ENCODE results near the gene CRTC3. TPM values are rescaled to one million over a fixed set of nuclear protein-coding genes. Genes with fewer than 3 reads are reported as not detected.

CRTC3 gene
- total and polyA plus RNA-seq, 2 of the 13 experiments (the other 11 are each of a cell fraction or from before 2014, with no cell fraction given): 8.4 to 11.8 TPM

DNA sequence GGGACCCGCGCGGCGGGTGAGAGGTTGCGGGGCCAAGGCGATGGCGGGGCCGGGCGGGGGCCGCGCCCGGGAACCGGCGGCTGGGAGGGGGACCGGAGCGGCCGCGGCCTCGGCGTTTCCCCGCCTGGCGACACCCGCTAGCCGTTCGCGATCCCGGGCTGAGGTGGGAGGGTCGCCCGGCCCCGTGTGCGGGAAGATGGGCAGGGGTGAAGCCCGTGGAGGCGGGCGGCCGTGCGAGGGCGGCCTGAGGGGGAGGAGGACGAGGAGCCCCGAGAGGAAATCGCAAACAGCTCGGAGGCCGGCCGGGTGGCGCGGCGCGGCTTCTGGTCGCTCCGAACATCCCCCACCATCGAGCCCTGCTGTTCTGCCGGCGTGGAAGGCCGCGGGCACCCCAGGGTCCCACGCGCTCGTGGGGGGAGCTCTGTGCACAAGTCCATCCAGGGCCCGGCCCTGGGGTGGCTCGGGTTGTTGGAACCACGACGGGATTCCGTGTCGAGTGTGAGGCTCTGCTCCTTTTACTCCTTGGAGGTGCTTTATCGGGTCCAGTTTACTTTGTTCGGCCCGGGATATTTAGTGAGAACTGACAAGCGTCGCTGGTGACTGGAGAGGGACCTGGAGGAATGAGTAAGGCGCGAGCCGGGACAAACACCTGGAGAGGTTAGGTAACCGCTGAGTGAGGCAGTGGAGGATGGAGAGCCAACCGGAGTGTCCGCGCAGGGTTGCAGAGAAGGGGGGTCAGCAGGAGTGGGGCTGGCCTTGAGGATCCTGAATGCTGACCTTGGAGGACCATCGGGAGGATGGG is 728 bp downstream of the CRTC3 start (continued):
- peak; percentile 96 for TF ChIP-seq ZSCAN25 (CRISPR knock-in tag; IDR thresholded peaks at IDR 0.05)
- no peak for TF ChIP-seq AHR (CRISPR knock-in tag; IDR thresholded peaks at IDR 0.05)
- no peak for TF ChIP-seq ATF7 (IDR thresholded peaks at IDR 0.05)
- no peak for TF ChIP-seq ATF7 (CRISPR knock-in tag; IDR thresholded peaks at IDR 0.05)
- no peak for TF ChIP-seq FOXA3 (CRISPR knock-in tag; IDR thresholded peaks at IDR 0.05)
- 0 out of 2 replicates have a peak, but pooled peaks have one; percentile 8 for TF ChIP-seq ZNF142 (CRISPR knock-in tag; IDR thresholded peaks at IDR 0.05)
- TF ChIP-seq MYNN (CRISPR knock-in tag; IDR thresholded peaks at IDR 0.05; ENCODE audit: low read depth): no peak
- no peak for TF ChIP-seq ZNF543 (CRISPR knock-in tag; IDR thresholded peaks at IDR 0.05)
- no peak for TF ChIP-seq ZMAT5 (CRISPR knock-in tag; IDR thresholded peaks at IDR 0.05; ENCODE audit: borderline replicate concordance, low read depth)
- no peak for TF ChIP-seq MTA3 (CRISPR knock-in tag; IDR thresholded peaks at IDR 0.05)
- TF ChIP-seq ZC3H13 (CRISPR knock-in tag; IDR thresholded peaks at IDR 0.05): no peak
- no peak for TF ChIP-seq SMC3 (IDR thresholded peaks at IDR 0.05; ENCODE audit: low read length)
- no peak for TF ChIP-seq ZC3H4 (CRISPR knock-in tag; IDR thresholded peaks at IDR 0.05; ENCODE audit: borderline replicate concordance)
- TF ChIP-seq ZBTB7B (CRISPR knock-in tag; IDR thresholded peaks at IDR 0.05): peak; percentile 44; the same call in 1 of the 2 replicates
- no peak for TF ChIP-seq POLR2G (IDR thresholded peaks at IDR 0.05; ENCODE audit: low read depth, low read length)
- TF ChIP-seq, protein P1, sequence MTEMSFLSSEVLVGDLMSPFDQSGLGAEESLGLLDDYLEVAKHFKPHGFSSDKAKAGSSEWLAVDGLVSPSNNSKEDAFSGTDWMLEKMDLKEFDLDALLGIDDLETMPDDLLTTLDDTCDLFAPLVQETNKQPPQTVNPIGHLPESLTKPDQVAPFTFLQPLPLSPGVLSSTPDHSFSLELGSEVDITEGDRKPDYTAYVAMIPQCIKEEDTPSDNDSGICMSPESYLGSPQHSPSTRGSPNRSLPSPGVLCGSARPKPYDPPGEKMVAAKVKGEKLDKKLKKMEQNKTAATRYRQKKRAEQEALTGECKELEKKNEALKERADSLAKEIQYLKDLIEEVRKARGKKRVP (CRISPR knock-in tag; IDR thresholded peaks at IDR 0.05): no peak
- TF ChIP-seq IRX3 (CRISPR knock-in tag; IDR thresholded peaks at IDR 0.05; ENCODE audit: borderline replicate concordance, low read depth): no peak
- TF ChIP-seq, protein P2, sequence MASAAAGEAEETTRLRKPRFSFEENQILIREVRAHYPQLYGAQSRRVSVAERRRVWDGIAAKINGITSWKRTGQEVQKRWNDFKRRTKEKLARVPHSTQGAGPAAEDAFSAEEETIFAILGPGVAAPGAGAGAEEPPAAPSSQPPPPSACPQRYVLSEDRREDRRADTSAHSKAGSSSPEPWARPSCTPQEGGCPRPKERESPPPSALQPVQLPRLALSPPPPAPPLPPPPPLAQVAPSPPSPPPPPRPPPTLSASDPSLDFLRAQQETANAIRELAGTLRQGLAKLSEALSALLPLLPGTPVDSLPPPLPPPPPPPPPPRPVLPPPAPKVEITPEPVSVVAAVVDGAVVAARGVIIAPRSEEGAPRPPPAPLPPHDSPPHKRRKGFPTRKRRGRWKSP (CRISPR knock-in tag; IDR thresholded peaks at IDR 0.05): 0 out of 2 replicates have a peak, but pooled peaks have one; percentile 26
- TF ChIP-seq SIX1 (CRISPR knock-in tag; IDR thresholded peaks at IDR 0.05; ENCODE audit: borderline replicate concordance): no peak
- no peak for TF ChIP-seq ZNF766 (CRISPR knock-in tag; IDR thresholded peaks at IDR 0.05; ENCODE audit: borderline replicate concordance)
- TF ChIP-seq ZNF232 (CRISPR knock-in tag; IDR thresholded peaks at IDR 0.05; ENCODE audit: borderline replicate concordance): no peak
- no peak for TF ChIP-seq STAG1 (CRISPR knock-in tag; IDR thresholded peaks at IDR 0.05)
- no peak for TF ChIP-seq CENPX (CRISPR knock-in tag; IDR thresholded peaks at IDR 0.05)
